ENCODE results near the gene BCL11A.

BCL11A gene

DNA sequence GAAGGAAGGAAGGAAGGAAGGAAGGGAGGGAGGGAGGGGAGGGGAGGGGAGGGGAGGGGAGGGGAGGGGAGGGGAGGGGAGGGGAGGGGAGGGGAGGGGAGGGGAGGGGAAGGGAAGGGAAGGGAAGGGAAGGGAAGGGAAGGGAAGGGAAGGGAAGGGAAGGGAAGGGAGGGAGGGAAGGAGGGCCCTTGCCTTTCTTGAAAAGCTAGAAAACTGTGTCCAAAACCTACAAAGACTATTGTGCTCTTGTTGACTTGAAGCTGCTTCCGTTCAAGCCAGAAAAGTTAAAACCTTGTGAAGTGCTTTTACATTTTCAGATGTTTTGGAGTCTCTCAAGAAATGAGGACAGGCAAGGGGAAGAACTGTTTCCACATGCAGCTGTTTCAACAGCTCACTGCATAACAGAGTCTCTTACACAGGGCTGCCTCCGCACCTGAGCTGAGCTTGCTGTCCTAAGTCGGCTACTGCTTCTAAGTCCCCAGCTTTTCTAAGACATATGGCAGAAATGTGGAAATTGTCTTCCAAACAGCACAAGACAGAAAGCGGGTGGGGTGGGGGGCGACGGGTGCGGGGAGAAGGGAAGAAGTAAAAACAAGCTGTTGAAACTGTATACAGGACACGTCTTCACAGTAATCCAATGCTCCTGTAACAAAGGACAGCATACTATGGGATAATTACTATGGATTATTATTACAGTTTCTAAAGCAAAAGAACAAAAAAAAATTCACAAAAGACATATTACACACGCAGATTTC, 46.1 kb downstream of the BCL11A start:
- no peak for TF ChIP-seq CEBPB (IDR thresholded peaks at IDR 0.05)
- TF ChIP-seq, protein P1, sequence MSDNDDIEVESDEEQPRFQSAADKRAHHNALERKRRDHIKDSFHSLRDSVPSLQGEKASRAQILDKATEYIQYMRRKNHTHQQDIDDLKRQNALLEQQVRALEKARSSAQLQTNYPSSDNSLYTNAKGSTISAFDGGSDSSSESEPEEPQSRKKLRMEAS (IDR thresholded peaks at IDR 0.05), result no peak
- no peak for TF ChIP-seq TEAD4 (IDR thresholded peaks at IDR 0.05)

DNA sequence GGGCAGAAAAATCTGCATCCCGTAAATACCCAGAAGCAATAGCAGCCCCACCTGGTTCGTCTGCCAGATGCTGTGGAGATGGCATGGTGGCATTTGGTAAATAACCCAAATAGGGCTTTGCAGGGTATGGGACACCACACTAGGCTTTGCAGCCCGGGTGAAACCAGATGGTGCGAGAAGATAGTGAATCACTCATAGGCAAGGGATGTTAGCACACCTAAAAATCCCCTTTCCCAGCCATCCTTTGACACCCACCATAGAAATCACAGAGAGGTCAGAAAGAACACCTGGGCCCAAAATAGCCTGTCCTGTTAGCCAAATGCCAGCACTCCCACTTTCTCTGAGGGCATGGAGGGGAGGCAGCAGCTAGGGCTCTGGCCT, 47.6 kb downstream of the BCL11A start:
- TF ChIP-seq FOXM1 (IDR thresholded peaks at IDR 0.05; ENCODE audit: borderline replicate concordance, low read depth) (no peak), EP300 (IDR thresholded peaks at IDR 0.05; ENCODE audit: borderline replicate concordance) (no peak), ZBTB7A (IDR thresholded peaks at IDR 0.05; ENCODE audit: low read depth) (no peak), TAF1 (IDR thresholded peaks at IDR 0.05; ENCODE audit: low read depth) (no peak), NFIC (IDR thresholded peaks at IDR 0.05) (no peak), RAD21 (IDR thresholded peaks at IDR 0.05; ENCODE audit: low read depth) (no peak), CREB1 (IDR thresholded peaks at IDR 0.05; ENCODE audit: low read depth) (no peak), EGR1 (IDR thresholded peaks at IDR 0.05) (no peak), TCF12 (IDR thresholded peaks at IDR 0.05; ENCODE audit: low read depth) (no peak), TEAD4 (IDR thresholded peaks at IDR 0.05) (no peak), CEBPB (IDR thresholded peaks at IDR 0.05) (no peak), YY1 (IDR thresholded peaks at IDR 0.05; ENCODE audit: low read depth) (no peak)
- TF ChIP-seq, protein P2, sequence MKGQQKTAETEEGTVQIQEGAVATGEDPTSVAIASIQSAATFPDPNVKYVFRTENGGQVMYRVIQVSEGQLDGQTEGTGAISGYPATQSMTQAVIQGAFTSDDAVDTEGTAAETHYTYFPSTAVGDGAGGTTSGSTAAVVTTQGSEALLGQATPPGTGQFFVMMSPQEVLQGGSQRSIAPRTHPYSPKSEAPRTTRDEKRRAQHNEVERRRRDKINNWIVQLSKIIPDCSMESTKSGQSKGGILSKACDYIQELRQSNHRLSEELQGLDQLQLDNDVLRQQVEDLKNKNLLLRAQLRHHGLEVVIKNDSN (IDR thresholded peaks at IDR 0.05), result no peak
- TF ChIP-seq, protein P1 (IDR thresholded peaks at IDR 0.05), result no peak
- TF ChIP-seq, protein P3, sequence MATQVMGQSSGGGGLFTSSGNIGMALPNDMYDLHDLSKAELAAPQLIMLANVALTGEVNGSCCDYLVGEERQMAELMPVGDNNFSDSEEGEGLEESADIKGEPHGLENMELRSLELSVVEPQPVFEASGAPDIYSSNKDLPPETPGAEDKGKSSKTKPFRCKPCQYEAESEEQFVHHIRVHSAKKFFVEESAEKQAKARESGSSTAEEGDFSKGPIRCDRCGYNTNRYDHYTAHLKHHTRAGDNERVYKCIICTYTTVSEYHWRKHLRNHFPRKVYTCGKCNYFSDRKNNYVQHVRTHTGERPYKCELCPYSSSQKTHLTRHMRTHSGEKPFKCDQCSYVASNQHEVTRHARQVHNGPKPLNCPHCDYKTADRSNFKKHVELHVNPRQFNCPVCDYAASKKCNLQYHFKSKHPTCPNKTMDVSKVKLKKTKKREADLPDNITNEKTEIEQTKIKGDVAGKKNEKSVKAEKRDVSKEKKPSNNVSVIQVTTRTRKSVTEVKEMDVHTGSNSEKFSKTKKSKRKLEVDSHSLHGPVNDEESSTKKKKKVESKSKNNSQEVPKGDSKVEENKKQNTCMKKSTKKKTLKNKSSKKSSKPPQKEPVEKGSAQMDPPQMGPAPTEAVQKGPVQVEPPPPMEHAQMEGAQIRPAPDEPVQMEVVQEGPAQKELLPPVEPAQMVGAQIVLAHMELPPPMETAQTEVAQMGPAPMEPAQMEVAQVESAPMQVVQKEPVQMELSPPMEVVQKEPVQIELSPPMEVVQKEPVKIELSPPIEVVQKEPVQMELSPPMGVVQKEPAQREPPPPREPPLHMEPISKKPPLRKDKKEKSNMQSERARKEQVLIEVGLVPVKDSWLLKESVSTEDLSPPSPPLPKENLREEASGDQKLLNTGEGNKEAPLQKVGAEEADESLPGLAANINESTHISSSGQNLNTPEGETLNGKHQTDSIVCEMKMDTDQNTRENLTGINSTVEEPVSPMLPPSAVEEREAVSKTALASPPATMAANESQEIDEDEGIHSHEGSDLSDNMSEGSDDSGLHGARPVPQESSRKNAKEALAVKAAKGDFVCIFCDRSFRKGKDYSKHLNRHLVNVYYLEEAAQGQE (IDR thresholded peaks at IDR 0.05; ENCODE audit: low read depth), result no peak

DNA sequence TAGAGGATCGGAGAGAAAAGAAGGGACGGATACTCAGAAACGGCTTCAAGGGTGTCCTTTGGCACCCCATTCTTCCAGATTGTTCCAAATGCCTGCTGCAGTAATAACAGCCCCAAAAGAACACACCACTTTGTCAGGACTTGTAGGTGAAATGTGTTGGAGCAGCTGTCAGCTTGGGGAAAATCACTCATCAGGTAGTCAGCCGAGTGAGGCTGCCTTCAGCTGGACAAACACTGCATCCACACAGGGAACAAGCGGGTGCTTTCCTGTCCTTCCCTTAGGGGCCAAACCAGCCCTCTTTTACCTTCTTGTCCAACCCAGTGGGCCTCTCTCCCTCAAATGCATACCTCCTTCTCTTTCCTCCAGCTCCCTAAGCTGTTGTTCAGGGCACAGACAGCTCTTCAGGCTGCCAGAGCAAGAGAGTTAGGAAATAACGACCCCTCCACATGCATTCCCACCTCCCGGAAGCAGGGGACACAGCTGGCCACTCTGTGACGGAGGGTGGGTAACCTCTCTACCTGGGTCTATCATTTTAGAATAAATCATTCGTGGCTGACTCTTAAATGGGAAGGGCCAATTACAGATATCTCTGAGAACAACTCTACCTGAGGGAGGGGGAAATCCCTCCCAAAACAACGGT, 48.1 kb downstream of the BCL11A start:
- no peak for TF ChIP-seq EGR1 (IDR thresholded peaks at IDR 0.05)
- TF ChIP-seq NFIC (IDR thresholded peaks at IDR 0.05), result no peak
- no peak for TF ChIP-seq EP300 (IDR thresholded peaks at IDR 0.05; ENCODE audit: borderline replicate concordance)
- TF ChIP-seq TEAD4 (IDR thresholded peaks at IDR 0.05), result no peak
- no peak for TF ChIP-seq TCF12 (IDR thresholded peaks at IDR 0.05; ENCODE audit: low read depth)
- no peak for TF ChIP-seq FOXM1 (IDR thresholded peaks at IDR 0.05; ENCODE audit: borderline replicate concordance, low read depth)

DNA sequence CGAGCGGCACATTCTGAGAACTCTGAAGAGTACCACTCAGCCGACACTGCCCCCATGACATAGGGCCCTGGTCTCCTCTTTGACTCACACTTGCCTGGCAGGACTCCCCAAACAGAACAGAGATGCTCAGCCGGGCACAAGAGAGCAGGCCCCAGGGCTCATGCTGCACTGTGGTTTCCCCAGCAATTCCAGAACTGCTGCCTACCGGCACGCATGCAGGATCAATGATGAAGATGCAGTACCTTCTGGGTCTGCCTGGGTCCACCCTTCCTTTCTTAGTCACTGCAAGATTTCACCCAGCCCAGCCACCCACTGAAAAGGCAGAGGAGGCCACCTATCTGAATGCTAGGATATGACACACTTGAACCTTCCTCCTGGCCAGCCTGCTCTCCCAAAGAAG, 49.4 kb downstream of the BCL11A start:
- TF ChIP-seq CEBPB (IDR thresholded peaks at IDR 0.05) (no peak), FOXM1 (IDR thresholded peaks at IDR 0.05; ENCODE audit: borderline replicate concordance, low read depth) (no peak), TCF12 (IDR thresholded peaks at IDR 0.05; ENCODE audit: low read depth) (no peak), ZBTB7A (IDR thresholded peaks at IDR 0.05; ENCODE audit: low read depth) (no peak), CREB1 (IDR thresholded peaks at IDR 0.05; ENCODE audit: low read depth) (no peak), EGR1 (IDR thresholded peaks at IDR 0.05) (no peak)
- TF ChIP-seq, protein P3 (IDR thresholded peaks at IDR 0.05; ENCODE audit: low read depth), result no peak

DNA sequence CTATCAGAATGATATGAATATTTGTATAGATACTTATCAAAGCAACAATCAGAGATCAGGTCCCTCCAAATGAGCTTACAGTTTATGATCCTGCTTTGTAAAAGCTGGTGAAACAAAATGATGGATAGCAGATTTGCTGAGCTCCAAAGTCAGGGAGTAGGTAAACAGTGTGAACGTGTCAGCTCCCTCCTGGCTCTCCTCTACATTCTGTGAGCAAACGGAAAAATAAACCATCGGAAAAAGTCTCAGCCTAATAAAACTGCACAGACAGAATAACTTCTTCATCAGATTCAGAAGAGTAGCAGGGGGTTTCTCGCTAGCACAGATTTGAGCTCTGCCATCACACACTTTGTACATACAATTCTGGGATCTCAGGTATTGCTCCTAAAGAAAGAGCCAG, 51.3 kb downstream of the BCL11A start:
- TF ChIP-seq, protein P1 (IDR thresholded peaks at IDR 0.05), result no peak
- no peak for TF ChIP-seq NFIC (IDR thresholded peaks at IDR 0.05)
- no peak for TF ChIP-seq YY1 (IDR thresholded peaks at IDR 0.05; ENCODE audit: low read depth)
- no peak for TF ChIP-seq FOXM1 (IDR thresholded peaks at IDR 0.05; ENCODE audit: borderline replicate concordance, low read depth)
- TF ChIP-seq, protein P2 (IDR thresholded peaks at IDR 0.05), result no peak
- TF ChIP-seq, protein P3 (IDR thresholded peaks at IDR 0.05; ENCODE audit: low read depth), result no peak
- no peak for TF ChIP-seq EGR1 (IDR thresholded peaks at IDR 0.05)
- no peak for TF ChIP-seq CEBPB (IDR thresholded peaks at IDR 0.05)
- TF ChIP-seq ZBTB7A (IDR thresholded peaks at IDR 0.05; ENCODE audit: low read depth), result no peak
- no peak for TF ChIP-seq RAD21 (IDR thresholded peaks at IDR 0.05; ENCODE audit: low read depth)
- TF ChIP-seq EP300 (IDR thresholded peaks at IDR 0.05; ENCODE audit: borderline replicate concordance), result no peak
- no peak for TF ChIP-seq TAF1 (IDR thresholded peaks at IDR 0.05; ENCODE audit: low read depth)
- no peak for TF ChIP-seq TCF12 (IDR thresholded peaks at IDR 0.05; ENCODE audit: low read depth)
- TF ChIP-seq CREB1 (IDR thresholded peaks at IDR 0.05; ENCODE audit: low read depth), result no peak
- TF ChIP-seq TEAD4 (IDR thresholded peaks at IDR 0.05), result no peak

All from Ishikawa (cell line).